Mesenteric fat pad (tissue), 1 donor: Measurements from ENCODE around the gene RHOXF2B. TPM values are rescaled to one million over a fixed set of nuclear protein-coding genes. Genes with fewer than 3 reads are reported as not detected.
"Not testable (repeated sequence)": the region's sequence is repeated elsewhere in the genome, so short reads cannot be mapped to it uniquely, and the experiment has no call there.

Source experiments
- DNase-seq: peaks from one replicate; pipeline ENCODE4 v3.0.0-alpha.2; 2020; ENCODE audit warnings: low spot score
- long read RNA-seq: library from polyadenylated mRNA; unstranded; transcript quantifications from one replicate; pipeline ENCODE4 v2.0.0, GENCODE V29; 2020
- total RNA-seq: library from RNA; stranded (reverse); fragmentation: NEBNext Ultra II Directional; extraction: Animal tissue kit (Norgen Biotek cat#: 25700); gene quantifications from one replicate; pipeline ENCODE4 v1.2.1, GENCODE V29; 2021
- donor health status: DM: yes; HTN: yes; CAD: no.

RHOXF2B gene
- not detected for total RNA-seq
- long read RNA-seq: 0 reads

GRCh38 chrX:120077590-120077989 is at the start of gene RHOXF2B:
Gene RHOXF2B (minus strand): TSS chrX:120077690. CDS start chrX:120077552, 138 bp downstream.
- DNase-seq: not testable (repeated sequence)

DNA sequence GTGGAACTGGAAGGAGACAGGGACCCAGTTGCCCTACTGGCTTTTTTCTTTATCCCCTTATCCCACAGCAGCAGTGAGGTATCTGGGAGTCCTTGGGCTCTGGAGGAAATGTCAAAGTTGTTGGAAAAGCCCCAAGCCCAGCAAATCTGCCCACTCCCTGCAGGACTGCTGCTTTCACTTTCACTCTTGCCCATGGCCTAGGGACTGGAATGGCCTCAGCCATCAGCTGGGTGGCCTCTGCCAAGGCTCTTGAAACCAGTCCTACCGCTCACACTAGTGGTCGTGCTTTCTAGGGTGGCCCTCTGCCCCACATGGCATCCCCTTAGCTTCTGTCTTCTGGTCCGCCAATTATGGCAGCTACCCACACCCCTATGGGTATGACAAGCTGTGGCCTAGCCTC is 48.0 kb upstream of the RHOXF2B start:
- no peak for DNase-seq

DNA sequence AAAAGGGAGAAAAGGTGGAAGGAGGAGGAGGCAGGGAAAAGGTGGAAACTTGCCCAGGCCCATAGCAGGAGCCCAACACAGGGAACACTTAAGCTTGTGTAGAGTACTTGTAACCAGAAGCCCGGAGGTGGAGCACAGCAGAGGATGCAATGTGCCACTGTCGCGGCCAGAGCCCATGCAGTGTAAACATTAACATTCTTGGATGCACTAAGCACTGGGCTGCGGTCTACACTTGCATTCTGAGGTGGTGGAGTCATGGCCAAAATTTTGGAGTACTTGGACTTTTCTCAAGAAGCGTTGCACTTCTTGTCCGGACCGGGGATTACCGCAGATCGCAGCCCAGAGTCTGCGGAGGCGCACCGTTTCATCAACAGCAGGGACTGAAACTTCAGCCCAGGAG is 42.7 kb upstream of the RHOXF2B start:
- DNase-seq: no peak

- DNase-seq: no peak
Measured at GRCh38 chrX:120115438-120115963, 38.0 kb upstream of the RHOXF2B start, which contains the start of gene RHOXF1. Gene RHOXF1 (minus strand): TSS chrX:120115913. CDS start chrX:120115862, 51 bp downstream.

DNA sequence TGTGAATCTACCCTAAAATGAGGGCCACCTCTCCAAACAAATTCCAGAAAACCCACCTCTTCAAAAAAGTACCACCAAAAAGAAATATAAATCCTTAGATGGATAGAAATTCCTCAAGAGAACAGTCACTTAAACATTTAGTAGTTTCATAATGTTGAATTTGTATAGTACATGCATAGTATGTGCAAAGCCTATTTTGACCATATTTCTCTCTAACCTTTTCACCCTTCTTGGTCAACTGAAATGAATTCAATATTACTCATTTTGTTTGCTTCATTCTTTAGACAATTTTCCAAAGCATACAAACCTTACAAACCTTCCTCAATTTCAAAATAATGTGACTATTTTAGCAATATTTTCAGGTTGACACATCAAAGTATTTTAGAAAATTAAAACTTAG is 34.1 kb upstream of the RHOXF2B start:
- no peak for DNase-seq

GRCh38 chrX:120109378-120109777 is 31.9 kb upstream of the RHOXF2B start:
- no peak for DNase-seq

- not testable (repeated sequence) for DNase-seq
Measured at GRCh38 chrX:120104707-120105106, 27.2 kb upstream of the RHOXF2B start.

DNA sequence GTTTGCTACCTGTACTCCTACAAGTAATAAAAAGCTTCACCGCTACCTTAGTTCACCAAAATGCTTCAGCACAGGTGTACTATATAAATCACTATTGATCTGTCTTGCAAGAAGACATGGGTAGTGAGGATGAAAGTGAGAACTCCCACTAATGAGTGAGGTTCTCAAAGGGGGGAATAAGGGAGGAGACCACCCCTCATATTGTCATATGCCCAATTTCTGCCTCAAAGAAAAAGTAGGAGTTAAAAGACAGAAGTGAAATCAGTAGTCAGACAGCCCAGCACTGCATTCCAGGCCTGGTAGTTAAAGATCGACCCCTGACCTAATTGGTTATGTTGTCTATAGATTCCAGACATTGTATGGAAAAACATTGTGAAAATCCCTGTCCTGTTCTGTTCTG is 23.6 kb upstream of the RHOXF2B start:
- DNase-seq: not testable (repeated sequence)

DNA sequence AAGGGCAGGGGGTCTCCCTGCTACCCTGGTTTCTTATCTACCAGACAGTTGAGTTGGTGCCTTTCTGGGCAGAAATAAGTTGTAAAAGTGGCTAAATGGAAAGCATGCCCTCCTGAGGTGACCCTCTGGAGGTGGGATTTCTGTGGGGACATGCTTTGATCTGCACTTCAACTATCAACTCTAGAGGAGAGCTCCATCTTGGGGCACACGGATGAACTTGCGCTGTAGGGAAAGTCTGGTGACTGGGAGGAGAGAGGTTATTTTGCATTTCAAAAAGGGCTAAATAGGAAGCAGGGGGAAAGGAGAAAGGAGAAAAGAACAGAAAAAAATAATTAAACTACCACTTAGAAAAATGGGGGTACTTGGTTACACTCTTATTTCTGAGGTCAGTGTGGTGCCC is 12.7 kb upstream of the RHOXF2B start:
- DNase-seq: no peak

DNA sequence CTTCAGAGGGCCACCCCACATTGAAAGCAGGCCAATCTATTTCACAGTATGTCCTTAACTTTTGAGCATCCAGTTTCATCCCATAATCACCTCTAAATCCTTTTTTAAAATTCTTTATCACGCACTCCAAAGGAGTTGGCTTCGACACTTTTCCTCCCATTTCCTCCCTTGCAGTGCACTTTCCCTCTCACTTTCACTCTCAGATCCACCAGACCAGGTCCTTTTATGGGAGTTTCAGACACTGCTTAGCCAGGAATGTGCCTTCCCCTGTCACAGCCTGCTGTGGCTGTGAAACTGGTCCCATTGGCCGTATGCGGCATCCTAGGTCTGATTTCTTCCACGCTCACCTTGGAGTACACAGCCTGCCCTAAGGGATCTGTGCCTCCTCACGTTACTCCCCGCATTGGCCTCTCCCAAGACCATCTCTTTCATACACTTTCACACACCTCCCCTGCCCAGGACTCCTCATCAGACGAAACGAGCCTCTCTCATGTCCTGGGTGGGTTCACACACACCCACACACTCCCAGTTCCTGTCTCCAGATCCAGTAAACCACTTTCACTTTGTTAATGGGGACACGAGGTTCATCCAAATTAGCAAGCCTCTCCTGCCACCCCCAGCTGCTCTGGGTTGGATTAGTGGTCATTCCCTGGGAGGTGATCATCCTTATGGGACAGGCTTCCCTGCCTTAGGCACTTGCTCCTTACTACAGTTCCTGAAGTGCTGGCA is 10.0 kb upstream of the RHOXF2B start:
- no peak for DNase-seq

GRCh38 chrX:120085553-120086185 is 8.2 kb upstream of the RHOXF2B start:
- DNase-seq: not testable (repeated sequence)

DNA sequence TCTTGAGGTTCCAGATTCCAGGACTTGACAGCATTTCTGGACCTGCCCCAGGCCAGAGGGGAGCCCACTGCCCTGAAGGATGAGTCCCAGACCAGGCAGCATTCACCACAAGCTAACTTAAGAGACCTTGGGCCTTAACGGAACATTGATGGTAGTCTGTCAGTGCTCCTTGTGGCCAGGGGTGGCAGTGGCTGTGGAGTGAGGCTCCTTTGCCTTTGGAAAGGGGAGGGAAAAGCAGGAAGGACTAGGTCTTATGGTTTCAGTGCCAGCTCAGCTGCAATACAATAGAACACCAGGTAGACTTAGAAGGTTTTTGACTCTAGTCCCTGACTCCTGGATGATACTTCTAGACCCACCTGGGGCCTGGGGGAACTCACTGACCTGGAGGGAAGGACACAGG is 11.3 kb downstream of the RHOXF2B start:
- DNase-seq: not testable (repeated sequence)

GRCh38 chrX:120042712-120043111 is 34.8 kb downstream of the RHOXF2B start:
- DNase-seq: not testable (repeated sequence)

DNA sequence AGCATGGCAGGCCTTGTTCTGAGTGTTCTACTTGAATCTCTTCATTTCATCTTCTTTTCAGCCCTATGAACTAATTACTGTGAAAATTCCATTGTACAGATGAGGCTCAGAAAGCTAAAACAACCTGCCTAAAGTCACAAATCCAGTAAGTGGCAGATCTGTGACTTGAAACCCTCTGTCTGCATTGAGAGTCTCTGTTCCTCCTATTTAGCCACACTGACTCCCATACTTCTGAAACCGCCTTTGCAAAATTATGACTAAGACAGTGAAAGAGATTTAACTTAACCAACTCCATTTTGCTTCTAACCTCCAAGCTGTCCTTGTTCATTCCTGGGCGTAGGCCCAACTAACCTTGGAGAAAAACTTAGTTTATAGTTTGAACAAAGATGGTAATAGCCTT is 35.2 kb downstream of the RHOXF2B start:
- DNase-seq: not testable (repeated sequence)

DNA sequence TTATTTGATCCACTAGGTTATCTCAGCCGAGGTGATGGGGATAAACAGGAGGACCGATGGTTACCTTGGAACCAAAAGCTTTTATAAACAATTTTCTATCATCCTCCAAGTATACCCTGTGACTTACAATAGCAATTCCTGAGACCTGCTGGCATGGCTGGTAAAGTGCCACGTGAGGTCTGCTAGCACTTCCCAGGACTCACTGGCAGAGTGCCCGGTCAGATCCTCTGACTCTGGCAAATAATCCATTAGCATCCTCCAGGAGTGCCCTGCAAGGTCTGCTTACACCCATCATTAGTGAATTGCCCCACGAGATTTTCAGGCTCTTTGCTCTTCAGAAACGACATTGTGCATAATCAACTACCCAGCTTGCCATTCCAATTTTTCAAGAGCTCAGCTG is 37.3 kb downstream of the RHOXF2B start:
- DNase-seq: not testable (repeated sequence)

- not testable (repeated sequence) for DNase-seq
Measured at GRCh38 chrX:120039087-120039733, 38.3 kb downstream of the RHOXF2B start.

- no peak for DNase-seq
Measured at GRCh38 chrX:120036704-120037103, 40.8 kb downstream of the RHOXF2B start.

GRCh38 chrX:120035522-120036309 is 41.8 kb downstream of the RHOXF2B start:
- not testable (repeated sequence) for DNase-seq

DNA sequence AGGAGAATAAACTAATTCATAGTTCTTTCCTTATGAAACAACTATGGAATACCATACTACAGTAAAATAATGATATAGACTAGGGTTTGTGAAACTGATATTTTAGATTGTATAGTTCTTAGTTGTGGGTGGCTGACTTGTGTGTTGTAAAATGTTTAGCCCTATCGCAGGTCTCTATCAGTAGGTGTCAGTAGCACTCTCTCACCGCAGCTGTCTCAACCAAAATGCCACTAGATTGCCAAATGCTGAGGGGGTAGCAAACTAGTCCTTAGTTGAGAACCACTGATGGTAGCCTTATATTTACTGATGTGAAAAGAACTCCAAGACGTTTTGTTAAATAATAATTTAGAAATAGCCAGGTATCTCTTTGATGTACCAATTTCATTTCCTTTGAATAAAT is 48.1 kb downstream of the RHOXF2B start:
- no peak for DNase-seq

DNA sequence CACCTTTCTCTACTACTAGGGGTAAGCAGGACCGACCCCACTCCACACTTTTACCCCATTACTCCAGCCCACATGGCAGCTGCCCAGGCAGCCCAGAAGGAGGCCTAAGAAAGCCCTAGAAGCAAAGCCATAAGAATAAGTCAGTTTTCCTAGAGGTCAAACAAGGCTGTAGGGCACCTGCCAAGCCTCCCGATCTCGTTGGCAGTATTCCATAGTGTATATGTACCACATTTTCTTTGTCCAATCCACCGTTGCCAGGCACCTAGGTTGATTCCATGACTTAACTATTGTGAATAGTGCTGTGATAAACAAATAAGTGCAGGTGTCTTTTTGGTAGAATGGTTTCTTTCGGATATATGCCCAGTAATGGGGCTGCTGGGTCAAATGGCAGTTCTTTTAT is 54.2 kb downstream of the RHOXF2B start:
- DNase-seq: no peak

GRCh38 chrX:120022763-120023162 is 54.7 kb downstream of the RHOXF2B start:
- no peak for DNase-seq
